HG03196 (cell line): ENCODE results near the gene TSG101.

Source experiments
- ATAC-seq: cut with Tn5 transposase; IDR thresholded peaks from one replicate; pipeline ENCODE4 v1.9.1; 2021; ENCODE audit not compliant: unreplicated experiment

Gene TSG101

GRCh38 chr11:18493310-18493709, 33.4 kb downstream of the TSG101 start:
- no peak for ATAC-seq

- no peak for ATAC-seq
Measured at GRCh38 chr11:18492888-18493287, 33.9 kb downstream of the TSG101 start.

- ATAC-seq: no peak
Measured at GRCh38 chr11:18491924-18492323, 34.8 kb downstream of the TSG101 start.

- ATAC-seq: no peak
Measured at GRCh38 chr11:18490736-18491485, 35.8 kb downstream of the TSG101 start.

- no peak for ATAC-seq
Measured at GRCh38 chr11:18490319-18490718, 36.4 kb downstream of the TSG101 start.

- ATAC-seq: no peak
Measured at GRCh38 chr11:18485913-18486528, 40.7 kb downstream of the TSG101 start.

- ATAC-seq: no peak
Measured at GRCh38 chr11:18479063-18479462, 47.7 kb downstream of the TSG101 start.

GRCh38 chr11:18472587-18472986, 54.2 kb downstream of the TSG101 start:
- ATAC-seq: no peak

- no peak for ATAC-seq
Measured at GRCh38 chr11:18471995-18472394, 54.7 kb downstream of the TSG101 start.

- no peak for ATAC-seq
Measured at GRCh38 chr11:18468961-18469360, 57.8 kb downstream of the TSG101 start.

- no peak for ATAC-seq
Measured at GRCh38 chr11:18468059-18468458, 58.7 kb downstream of the TSG101 start.

- ATAC-seq: no peak
Measured at GRCh38 chr11:18466402-18466801, 60.3 kb downstream of the TSG101 start.

- no peak for ATAC-seq
Measured at GRCh38 chr11:18463439-18463838, 63.3 kb downstream of the TSG101 start.

- no peak for ATAC-seq
Measured at GRCh38 chr11:18461909-18462308, 64.8 kb downstream of the TSG101 start.

- ATAC-seq: no peak
Measured at GRCh38 chr11:18459634-18460033, 67.1 kb downstream of the TSG101 start.

GRCh38 chr11:18457450-18457849, 69.3 kb downstream of the TSG101 start:
- no peak for ATAC-seq

GRCh38 chr11:18455686-18456372, 70.9 kb downstream of the TSG101 start, which contains the start of gene LDHAL6A:
Gene LDHAL6A (plus strand): TSS chr11:18455856. CDS start chr11:18456681, 825 bp downstream.
- no peak for ATAC-seq

GRCh38 chr11:18452927-18453326, 73.8 kb downstream of the TSG101 start:
- no peak for ATAC-seq

- no peak for ATAC-seq
Measured at GRCh38 chr11:18449251-18449650, 77.5 kb downstream of the TSG101 start.

GRCh38 chr11:18438691-18439090, 88.1 kb downstream of the TSG101 start:
- no peak for ATAC-seq
